ENCODE results near the gene DAZAP1.

DNA sequence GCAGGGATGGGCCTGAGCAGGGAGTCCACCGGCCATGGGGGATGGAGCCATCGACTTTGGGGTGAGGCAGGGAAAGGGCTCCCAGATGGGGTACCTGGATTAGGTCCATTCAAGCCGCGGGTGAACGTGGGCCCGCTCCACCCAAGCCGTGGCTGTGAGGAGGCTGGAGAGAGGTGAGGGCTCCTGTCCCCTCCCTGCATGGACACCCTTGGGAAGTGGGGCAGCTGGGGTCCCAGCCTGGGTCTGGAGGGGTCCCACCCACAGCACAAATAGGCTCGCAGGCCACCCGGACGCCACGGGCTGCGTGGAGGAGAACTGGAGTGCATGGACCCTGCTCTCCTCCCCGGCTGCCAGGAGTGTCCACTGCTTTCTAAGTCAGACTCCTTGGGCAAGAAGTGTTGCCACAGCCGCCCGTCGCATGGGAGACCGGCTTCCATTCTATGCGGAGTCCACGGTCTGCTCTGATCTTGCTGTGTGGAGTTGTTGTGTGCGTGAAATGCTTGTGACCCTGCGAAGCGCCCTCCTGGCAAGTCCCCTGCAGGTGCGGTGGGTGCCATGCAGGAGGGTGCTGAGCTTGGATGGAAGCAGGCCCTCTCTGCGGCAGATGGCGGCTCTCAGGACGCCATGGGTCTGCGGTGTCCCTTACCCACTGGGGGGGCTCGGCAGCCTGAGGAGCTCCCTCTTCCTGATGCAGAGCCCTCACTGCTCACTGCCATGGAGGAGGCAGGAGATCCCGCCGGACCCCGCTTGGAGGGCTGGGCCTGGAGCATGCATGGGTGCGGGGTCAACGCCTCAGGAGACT lies 2.0 kb downstream of the DAZAP1 start:
- TF ChIP-seq, protein P1, sequence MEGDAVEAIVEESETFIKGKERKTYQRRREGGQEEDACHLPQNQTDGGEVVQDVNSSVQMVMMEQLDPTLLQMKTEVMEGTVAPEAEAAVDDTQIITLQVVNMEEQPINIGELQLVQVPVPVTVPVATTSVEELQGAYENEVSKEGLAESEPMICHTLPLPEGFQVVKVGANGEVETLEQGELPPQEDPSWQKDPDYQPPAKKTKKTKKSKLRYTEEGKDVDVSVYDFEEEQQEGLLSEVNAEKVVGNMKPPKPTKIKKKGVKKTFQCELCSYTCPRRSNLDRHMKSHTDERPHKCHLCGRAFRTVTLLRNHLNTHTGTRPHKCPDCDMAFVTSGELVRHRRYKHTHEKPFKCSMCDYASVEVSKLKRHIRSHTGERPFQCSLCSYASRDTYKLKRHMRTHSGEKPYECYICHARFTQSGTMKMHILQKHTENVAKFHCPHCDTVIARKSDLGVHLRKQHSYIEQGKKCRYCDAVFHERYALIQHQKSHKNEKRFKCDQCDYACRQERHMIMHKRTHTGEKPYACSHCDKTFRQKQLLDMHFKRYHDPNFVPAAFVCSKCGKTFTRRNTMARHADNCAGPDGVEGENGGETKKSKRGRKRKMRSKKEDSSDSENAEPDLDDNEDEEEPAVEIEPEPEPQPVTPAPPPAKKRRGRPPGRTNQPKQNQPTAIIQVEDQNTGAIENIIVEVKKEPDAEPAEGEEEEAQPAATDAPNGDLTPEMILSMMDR (conservative IDR thresholded peaks at IDR 0.05; ENCODE audit: low read depth, low read length) = no peak
- TF ChIP-seq EZH2 (IDR thresholded peaks at IDR 0.05; ENCODE audit: low read length, unreplicated experiment) = no peak
